SW480 (cell line): ENCODE data around the gene OGDH.
"Not testable (repeated sequence)": the region's sequence is repeated elsewhere in the genome, so short reads cannot be mapped to it uniquely, and the experiment has no call there.

Experiments
- DNase-seq: peaks from one replicate; pipeline ENCODE4 v3.0.0-alpha.2; 2016; ENCODE audit warnings: low spot score

The OGDH gene

GRCh38 chr7:44580945-44581878 lies 25.2 kb upstream of the OGDH start:
- DNase-seq, result peak; percentile 77

- DNase-seq, result peak; percentile 100
These were observed 24.4 kb upstream of the OGDH start, which contains the start of gene TMED4 for GRCh38 chr7:44581879-44582603. Gene TMED4, minus strand, starts transcription at chr7:44582231. Its CDS starts 25 bp downstream, at chr7:44582206.

GRCh38 chr7:44583146-44583865 lies 23.1 kb upstream of the OGDH start:
- no peak for DNase-seq

- peak; percentile 85 for DNase-seq
These were observed 18.4 kb upstream of the OGDH start for GRCh38 chr7:44587843-44588711.

- DNase-seq, result no peak
These were observed 15.5 kb upstream of the OGDH start for GRCh38 chr7:44590910-44591309.

GRCh38 chr7:44595934-44596635 lies 10.3 kb upstream of the OGDH start:
- DNase-seq, result peak; percentile 19

- not testable (repeated sequence) for DNase-seq
These were observed 9.2 kb upstream of the OGDH start for GRCh38 chr7:44597181-44597580.

- no peak for DNase-seq
These were observed 7.2 kb upstream of the OGDH start for GRCh38 chr7:44599222-44599621.

- no peak for DNase-seq
These were observed 3.9 kb upstream of the OGDH start for GRCh38 chr7:44602576-44602910.

GRCh38 chr7:44603193-44603592 lies 3.2 kb upstream of the OGDH start:
- peak; percentile 92 for DNase-seq

GRCh38 chr7:44604941-44605340 lies 1.5 kb upstream of the OGDH start:
- DNase-seq, result no peak

GRCh38 chr7:44607141-44608068 lies 978 bp downstream of the OGDH start:
- no peak for DNase-seq

- peak; percentile 46 for DNase-seq
These were observed 2.7 kb downstream of the OGDH start for GRCh38 chr7:44608916-44609648.

- DNase-seq, result no peak
These were observed 3.4 kb downstream of the OGDH start for GRCh38 chr7:44609829-44610228.

- no peak for DNase-seq
These were observed 8.8 kb downstream of the OGDH start for GRCh38 chr7:44615149-44615611.

GRCh38 chr7:44615793-44616192 lies 9.4 kb downstream of the OGDH start:
- no peak for DNase-seq

- DNase-seq, result no peak
These were observed 10.1 kb downstream of the OGDH start for GRCh38 chr7:44616545-44616944.

GRCh38 chr7:44617225-44617890 lies 10.9 kb downstream of the OGDH start:
- DNase-seq, result no peak
